Suprapubic skin (tissue), 4 donors: ENCODE data around the gene POLR1D.

Experiments used
- CTCF ChIP-seq, 2 donors: fragments of 200-600 bp in 1 of 2; fragments of 450-650 bp in 1 of 2; sonication (generic) in 1 of 2; IDR thresholded peaks; one replicate each; pipeline ENCODE4 v1.5.1; 2016 to 2019; ENCODE audit warnings: antibody characterized with exemption in 2 of 2, mild to moderate bottlenecking in 1 of 2, moderate library complexity in 1 of 2
- EP300 ChIP-seq: sonication (generic); formaldehyde crosslinking; IDR thresholded peaks from one replicate; pipeline ENCODE4 v1.6.1; 2017; ENCODE audit warnings: antibody characterized with exemption
- POLR2A ChIP-seq, 2 donors: fragments of 450-650 bp; IDR thresholded peaks; one replicate each; pipeline ENCODE4 v1.6.1; 2017; ENCODE audit warnings: antibody characterized with exemption in 2 of 2, mild to moderate bottlenecking in 2 of 2, moderate library complexity in 2 of 2
- POLR2AphosphoS5 ChIP-seq, 3 donors: sonication (generic); formaldehyde crosslinking; IDR thresholded peaks; one replicate each; pipeline ENCODE4 v1.6.1; 2017; ENCODE audit warnings: antibody characterized with exemption in 3 of 3

GRCh38 chr13:27632214-27632613 lies 10.5 kb downstream of the POLR1D start:
- no peak for TF ChIP-seq CTCF (IDR thresholded peaks at IDR 0.05)
- no peak for TF ChIP-seq POLR2A (IDR thresholded peaks at IDR 0.05)
- TF ChIP-seq EP300, result no peak
- no peak for TF ChIP-seq POLR2AphosphoS5 (IDR thresholded peaks at IDR 0.05)
